Ishikawa (cell line): Measurements from ENCODE around the gene ZMYM5.

Source experiments
- CEBPB ChIP-seq: IDR thresholded peaks from 2 replicates; pipeline ENCODE4 v1.6.1; 2012
- CREB1 ChIP-seq: IDR thresholded peaks from 2 replicates; pipeline ENCODE4 v1.6.1; 2012; ENCODE audit warnings: low read depth
- EGR1 ChIP-seq: IDR thresholded peaks from 2 replicates; pipeline ENCODE4 v1.6.1; 2012
- EP300 ChIP-seq: IDR thresholded peaks from 2 replicates; pipeline ENCODE4 v1.6.1; 2012; ENCODE audit warnings: borderline replicate concordance
- FOXM1 ChIP-seq: IDR thresholded peaks from 2 replicates; pipeline ENCODE4 v1.6.1; 2012; ENCODE audit warnings: low read depth, borderline replicate concordance
- NFIC ChIP-seq: IDR thresholded peaks from 2 replicates; pipeline ENCODE4 v1.6.1; 2012
- RAD21 ChIP-seq: IDR thresholded peaks from 2 replicates; pipeline ENCODE4 v1.6.1; 2012; ENCODE audit warnings: low read depth
- TAF1 ChIP-seq: IDR thresholded peaks from 2 replicates; pipeline ENCODE4 v1.6.1; 2012; ENCODE audit warnings: low read depth, mild to moderate bottlenecking
- TCF12 ChIP-seq: IDR thresholded peaks from 2 replicates; pipeline ENCODE4 v1.6.1; 2012; ENCODE audit warnings: low read depth
- TEAD4 ChIP-seq: IDR thresholded peaks from 2 replicates; pipeline ENCODE4 v1.6.1; 2012
- YY1 ChIP-seq: IDR thresholded peaks from 2 replicates; pipeline ENCODE4 v1.6.1; 2012; ENCODE audit warnings: low read depth
- ZBTB7A ChIP-seq: IDR thresholded peaks from 2 replicates; pipeline ENCODE4 v1.6.1; 2012; ENCODE audit warnings: low read depth
- TF ChIP-seq, protein P1 (sequence below): IDR thresholded peaks from 2 replicates; pipeline ENCODE4 v1.6.1; 2012; ENCODE audit warnings: low read depth, mild to moderate bottlenecking
- TF ChIP-seq, protein P2 (sequence below): IDR thresholded peaks from 2 replicates; pipeline ENCODE4 v1.6.1; 2012
- TF ChIP-seq, protein P3 (sequence below): IDR thresholded peaks from 2 replicates; pipeline ENCODE4 v1.6.1; 2012

ZMYM5 gene

GRCh38 chr13:19863323-19864023 lies at the start of gene ZMYM5:
Gene ZMYM5 (minus strand): TSS chr13:19863649. CDS start chr13:19852180, 11,469 bp downstream.
- peak; percentile 60; the same call in 1 of the 2 replicates for TF ChIP-seq ZBTB7A
- no peak; the same call in 1 of the 2 replicates for TF ChIP-seq NFIC
- TF ChIP-seq, protein P1, sequence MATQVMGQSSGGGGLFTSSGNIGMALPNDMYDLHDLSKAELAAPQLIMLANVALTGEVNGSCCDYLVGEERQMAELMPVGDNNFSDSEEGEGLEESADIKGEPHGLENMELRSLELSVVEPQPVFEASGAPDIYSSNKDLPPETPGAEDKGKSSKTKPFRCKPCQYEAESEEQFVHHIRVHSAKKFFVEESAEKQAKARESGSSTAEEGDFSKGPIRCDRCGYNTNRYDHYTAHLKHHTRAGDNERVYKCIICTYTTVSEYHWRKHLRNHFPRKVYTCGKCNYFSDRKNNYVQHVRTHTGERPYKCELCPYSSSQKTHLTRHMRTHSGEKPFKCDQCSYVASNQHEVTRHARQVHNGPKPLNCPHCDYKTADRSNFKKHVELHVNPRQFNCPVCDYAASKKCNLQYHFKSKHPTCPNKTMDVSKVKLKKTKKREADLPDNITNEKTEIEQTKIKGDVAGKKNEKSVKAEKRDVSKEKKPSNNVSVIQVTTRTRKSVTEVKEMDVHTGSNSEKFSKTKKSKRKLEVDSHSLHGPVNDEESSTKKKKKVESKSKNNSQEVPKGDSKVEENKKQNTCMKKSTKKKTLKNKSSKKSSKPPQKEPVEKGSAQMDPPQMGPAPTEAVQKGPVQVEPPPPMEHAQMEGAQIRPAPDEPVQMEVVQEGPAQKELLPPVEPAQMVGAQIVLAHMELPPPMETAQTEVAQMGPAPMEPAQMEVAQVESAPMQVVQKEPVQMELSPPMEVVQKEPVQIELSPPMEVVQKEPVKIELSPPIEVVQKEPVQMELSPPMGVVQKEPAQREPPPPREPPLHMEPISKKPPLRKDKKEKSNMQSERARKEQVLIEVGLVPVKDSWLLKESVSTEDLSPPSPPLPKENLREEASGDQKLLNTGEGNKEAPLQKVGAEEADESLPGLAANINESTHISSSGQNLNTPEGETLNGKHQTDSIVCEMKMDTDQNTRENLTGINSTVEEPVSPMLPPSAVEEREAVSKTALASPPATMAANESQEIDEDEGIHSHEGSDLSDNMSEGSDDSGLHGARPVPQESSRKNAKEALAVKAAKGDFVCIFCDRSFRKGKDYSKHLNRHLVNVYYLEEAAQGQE = no peak
- no peak for TF ChIP-seq FOXM1
- TF ChIP-seq, protein P2, sequence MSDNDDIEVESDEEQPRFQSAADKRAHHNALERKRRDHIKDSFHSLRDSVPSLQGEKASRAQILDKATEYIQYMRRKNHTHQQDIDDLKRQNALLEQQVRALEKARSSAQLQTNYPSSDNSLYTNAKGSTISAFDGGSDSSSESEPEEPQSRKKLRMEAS = peak; percentile 36
- TF ChIP-seq TEAD4 = no peak
- TF ChIP-seq EGR1 = peak; percentile 5; the same call in 1 of the 2 replicates
- TF ChIP-seq, protein P3, sequence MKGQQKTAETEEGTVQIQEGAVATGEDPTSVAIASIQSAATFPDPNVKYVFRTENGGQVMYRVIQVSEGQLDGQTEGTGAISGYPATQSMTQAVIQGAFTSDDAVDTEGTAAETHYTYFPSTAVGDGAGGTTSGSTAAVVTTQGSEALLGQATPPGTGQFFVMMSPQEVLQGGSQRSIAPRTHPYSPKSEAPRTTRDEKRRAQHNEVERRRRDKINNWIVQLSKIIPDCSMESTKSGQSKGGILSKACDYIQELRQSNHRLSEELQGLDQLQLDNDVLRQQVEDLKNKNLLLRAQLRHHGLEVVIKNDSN = no peak
- TF ChIP-seq RAD21 = no peak
- TF ChIP-seq TAF1 = peak; percentile 49; the same call in 1 of the 2 replicates
- TF ChIP-seq YY1 = peak; percentile 46; the same call in 1 of the 2 replicates
- TF ChIP-seq TCF12 = no peak
- 0 out of 2 replicates have a peak, but pooled peaks have one; percentile 3 for TF ChIP-seq EP300
- peak; percentile 35 for TF ChIP-seq CREB1
- TF ChIP-seq CEBPB = no peak

DNA sequence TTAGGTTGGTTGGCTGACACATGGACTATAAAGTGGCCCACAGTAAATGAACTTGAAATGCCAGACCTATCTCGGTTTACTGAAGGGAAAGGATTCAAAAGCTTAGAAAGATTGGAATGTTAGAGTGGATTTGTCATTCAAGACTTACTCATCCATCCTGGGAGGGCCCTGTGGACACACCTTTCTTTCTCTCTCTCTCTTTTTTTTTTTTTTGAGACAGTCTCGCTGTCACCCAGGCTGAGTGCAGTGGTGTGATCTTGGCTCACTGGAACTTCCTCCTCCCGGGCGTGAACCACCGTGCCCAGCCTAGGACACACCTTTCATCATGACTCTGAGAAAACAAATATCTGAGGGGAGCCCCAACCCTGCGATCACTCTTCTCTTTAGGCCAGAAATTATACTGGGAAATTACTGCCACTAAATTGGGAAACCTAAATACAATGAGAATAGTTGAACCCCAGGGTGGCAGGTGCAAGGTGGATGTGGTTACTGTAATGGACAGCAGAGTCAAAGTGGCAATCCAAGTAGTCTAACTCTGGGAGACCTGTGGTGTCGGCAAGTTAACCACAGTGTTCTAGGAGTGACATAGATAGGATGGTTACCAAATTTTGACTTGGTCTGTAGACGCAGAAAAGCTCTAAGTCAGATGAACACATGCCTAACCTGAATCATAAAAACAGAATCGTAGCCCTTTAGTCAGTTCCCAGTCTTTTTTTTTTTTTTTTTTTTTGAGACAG lies 47.1 kb upstream of the ZMYM5 start:
- TF ChIP-seq EGR1 (no peak), RAD21 (no peak), FOXM1 (no peak), TEAD4 (no peak), TCF12 (no peak), ZBTB7A (no peak), YY1 (no peak)
- TF ChIP-seq, protein P2 = no peak
- TF ChIP-seq, protein P1 = no peak

GRCh38 chr13:19908350-19908986 lies 45.0 kb upstream of the ZMYM5 start:
- TF ChIP-seq, protein P3 = no peak
- TF ChIP-seq TCF12 = no peak
- TF ChIP-seq ZBTB7A = no peak
- TF ChIP-seq YY1 = no peak
- TF ChIP-seq, protein P2 = no peak
- TF ChIP-seq EP300 = no peak
- no peak for TF ChIP-seq NFIC
- TF ChIP-seq EGR1 = no peak
- TF ChIP-seq, protein P1 = no peak
- TF ChIP-seq CEBPB = no peak
- TF ChIP-seq TEAD4 = no peak
- TF ChIP-seq TAF1 = no peak
- TF ChIP-seq CREB1 = no peak
- no peak for TF ChIP-seq RAD21
- TF ChIP-seq FOXM1 = no peak
